K562 (cell line): ENCODE data around the gene ZNF343. TPM values are rescaled to one million over a fixed set of nuclear protein-coding genes. Genes with fewer than 3 reads are reported as not detected.

Experiments
- CREB3 ChIP-seq: fragments of 450-650 bp; conservative IDR thresholded peaks from 2 replicates; pipeline ENCODE4 v1.6.1; 2016; ENCODE audit warnings: missing genetic modification characterization, low read depth, mild to moderate bottlenecking, missing compliant biosample characterization, moderate library complexity
- DACH1 ChIP-seq: fragments of 450-650 bp; IDR thresholded peaks from 2 replicates; pipeline ENCODE4 v1.6.1; 2018; ENCODE audit not compliant: partially characterized antibody
- HMG20A ChIP-seq: fragments of 450-650 bp; formaldehyde crosslinking; conservative IDR thresholded peaks from 2 replicates; pipeline ENCODE4 v1.4.0; 2020; ENCODE audit warnings: mild to moderate bottlenecking, mixed read lengths
- MBD2 ChIP-seq: sonication (generic); IDR thresholded peaks from 2 replicates; pipeline ENCODE4 v1.6.1; 2016; ENCODE audit warnings: low read depth, borderline replicate concordance
- MITF ChIP-seq: IDR thresholded peaks from 2 replicates; pipeline ENCODE4 v1.6.1; 2014; ENCODE audit warnings: antibody characterized with exemption
- PTBP1 ChIP-seq: fragments of 200-400 bp; formaldehyde crosslinking; IDR thresholded peaks from 2 replicates; pipeline ENCODE4 v1.6.1; 2017; ENCODE audit warnings: low read depth, low read length
- SIRT6 ChIP-seq: IDR thresholded peaks from one replicate; pipeline ENCODE4 v1.6.1; 2012; ENCODE audit warnings: low read depth, mild to moderate bottlenecking, control low read depth, inconsistent platforms, low read length, moderate library complexity
- SNIP1 ChIP-seq: fragments of 450-650 bp; IDR thresholded peaks from 2 replicates; pipeline ENCODE4 v1.7.1; 2017; ENCODE audit warnings: low read depth, mild to moderate bottlenecking
- TBL1XR1 ChIP-seq, 2 experiments: IDR thresholded peaks; 2 replicates each; pipeline ENCODE4 v1.6.1; 2012; ENCODE audit warnings: improper control_type of control experiment in 2 of 2, low read length in 2 of 2, mild to moderate bottlenecking in 1 of 2
- UBTF ChIP-seq, 2 experiments: IDR thresholded peaks; 2 replicates each; pipeline ENCODE4 v1.6.1; 2012; ENCODE audit warnings: improper control_type of control experiment in 2 of 2, low read depth in 2 of 2, low read length in 2 of 2, borderline replicate concordance in 1 of 2
- ZNF3 ChIP-seq: fragments of 250-450 bp; sonication (Bioruptor Pico); IDR thresholded peaks from 2 replicates; pipeline ENCODE4 v1.5.0; 2021; ENCODE audit warnings: mild to moderate bottlenecking, moderate library complexity
- polyA plus RNA-seq, 8 experiments: library from polyadenylated mRNA; depleted of rRNA in 4 of 8; stranded (reverse) in 5 of 8; unstranded in 3 of 8; fragments of >200 nt; fragmentation: Nextera tagmentation in 2 of 8; fragmentation: Illumina TruSeq in 1 of 8; extraction: Ambion mirVana in 2 of 8; extraction: Trizol in 1 of 8; gene quantifications; 2 replicates each; pipeline versions ENCODE4 v1.2.1 to v1.2.3, GENCODE V29; 2011 to 2014; ENCODE audit warnings: inconsistent platforms in 1 of 8, missing spikeins in 1 of 8
- total RNA-seq, 7 experiments: library from RNA; depleted of rRNA in 6 of 7; stranded (reverse); fragments of >200 nt in 6 of 7; fragmentation: Illumina TruSeq in 2 of 7; extraction: Trizol in 2 of 7; gene quantifications; 2 replicates each; pipeline versions ENCODE4 v1.2.1 to v1.2.3, GENCODE V29; 2011 to 2021; ENCODE audit warnings: low replicate concordance in 1 of 7

Gene ZNF343
- total and polyA plus RNA-seq, 9 of the 15 experiments (the other 6 are each of a cell fraction or from before 2014, with no cell fraction given), result 1.4 to 9.8 (median 6.4) TPM

- no peak for TF ChIP-seq SNIP1
- no peak for TF ChIP-seq SIRT6
- no peak for TF ChIP-seq CREB3
- no peak for TF ChIP-seq MITF
- TF ChIP-seq ZNF3 (CRISPR knock-in tag), result no peak
- no peak for TF ChIP-seq MBD2
- no peak for TF ChIP-seq TBL1XR1 (IDR thresholded peaks at IDR 0.05; ENCODE audit: low read length in 2 of 2)
- TF ChIP-seq DACH1, result no peak
- TF ChIP-seq PTBP1, result no peak
- no peak for TF ChIP-seq HMG20A (CRISPR knock-in tag)
- no peak for TF ChIP-seq UBTF (IDR thresholded peaks at IDR 0.05; ENCODE audit: borderline replicate concordance in 1 of 2, low read depth in 2 of 2, low read length in 2 of 2)
Measured at GRCh38 chr20:2451422-2451821, 57.3 kb downstream of the ZNF343 start (continued).
